ENCODE measurements around the gene TAS2R40.

The TAS2R40 gene

DNA sequence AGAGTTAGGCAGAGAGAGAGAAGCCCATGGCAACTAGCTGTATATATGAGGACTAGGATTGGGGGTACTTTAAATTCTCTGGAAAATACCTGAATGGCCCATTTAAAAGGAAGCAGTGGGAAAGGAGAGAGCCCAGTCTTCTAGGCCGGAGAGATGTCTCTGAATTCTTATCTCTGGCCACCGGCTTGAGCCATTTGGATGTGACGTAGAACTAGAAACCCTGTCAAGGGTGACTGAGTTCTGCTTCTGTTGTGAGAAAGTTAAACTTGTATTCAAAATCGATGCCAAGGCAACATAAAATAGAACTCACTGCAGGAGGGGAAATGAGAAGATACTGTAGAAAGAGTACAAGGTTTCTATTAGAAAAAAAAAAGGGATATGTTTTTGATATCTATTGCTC, 35.1 kb downstream of the TAS2R40 start:
- H2AFZ ChIP-seq (ENCODE audit: low read depth), result no peak overlapping the region

DNA sequence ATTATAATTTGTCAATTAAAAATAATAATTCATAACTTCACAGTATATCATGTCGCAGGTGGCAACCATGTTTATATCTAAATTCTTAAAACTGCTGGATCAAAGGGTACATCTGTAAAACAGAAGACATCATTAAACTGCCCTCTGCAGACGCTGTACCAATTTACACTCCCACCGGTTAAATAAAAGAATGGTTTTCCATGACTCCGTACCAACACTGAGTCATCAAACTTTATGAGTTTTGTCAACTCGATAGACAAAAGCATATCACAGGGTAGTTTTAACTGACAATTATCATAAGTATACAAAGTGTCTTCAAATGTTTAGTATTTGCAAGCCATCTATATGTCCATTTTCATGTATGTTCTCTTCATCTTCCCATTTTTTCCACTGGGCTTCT, 35.7 kb downstream of the TAS2R40 start:
- no peaks in the 10 kb centered on the region for H3K79me2 ChIP-seq (ENCODE audit: insufficient read depth, low read depth)
- H3K4me2 ChIP-seq, result no peak overlapping the region
- no peaks in the 10 kb centered on the region for H3K4me1 ChIP-seq (ENCODE audit: low read depth, poor library complexity, severe bottlenecking)
- no peak overlapping the region for H3K27ac ChIP-seq
- no peak overlapping the region for H3K4me3 ChIP-seq (IDR thresholded peaks at IDR 0.05; ENCODE audit: insufficient read depth, low read depth, low read length)
- H2AFZ ChIP-seq (ENCODE audit: low read depth), result no peak overlapping the region
- H4K20me1 ChIP-seq (ENCODE audit: insufficient read depth), result no peaks in the 10 kb centered on the region
- no peak overlapping the region for H3K9ac ChIP-seq
- no peaks in the 10 kb centered on the region for H3K27me3 ChIP-seq (ENCODE audit: insufficient read depth, low read depth)
- no peaks in the 10 kb centered on the region for H3K36me3 ChIP-seq (ENCODE audit: insufficient read depth)
- TF ChIP-seq, protein P1, sequence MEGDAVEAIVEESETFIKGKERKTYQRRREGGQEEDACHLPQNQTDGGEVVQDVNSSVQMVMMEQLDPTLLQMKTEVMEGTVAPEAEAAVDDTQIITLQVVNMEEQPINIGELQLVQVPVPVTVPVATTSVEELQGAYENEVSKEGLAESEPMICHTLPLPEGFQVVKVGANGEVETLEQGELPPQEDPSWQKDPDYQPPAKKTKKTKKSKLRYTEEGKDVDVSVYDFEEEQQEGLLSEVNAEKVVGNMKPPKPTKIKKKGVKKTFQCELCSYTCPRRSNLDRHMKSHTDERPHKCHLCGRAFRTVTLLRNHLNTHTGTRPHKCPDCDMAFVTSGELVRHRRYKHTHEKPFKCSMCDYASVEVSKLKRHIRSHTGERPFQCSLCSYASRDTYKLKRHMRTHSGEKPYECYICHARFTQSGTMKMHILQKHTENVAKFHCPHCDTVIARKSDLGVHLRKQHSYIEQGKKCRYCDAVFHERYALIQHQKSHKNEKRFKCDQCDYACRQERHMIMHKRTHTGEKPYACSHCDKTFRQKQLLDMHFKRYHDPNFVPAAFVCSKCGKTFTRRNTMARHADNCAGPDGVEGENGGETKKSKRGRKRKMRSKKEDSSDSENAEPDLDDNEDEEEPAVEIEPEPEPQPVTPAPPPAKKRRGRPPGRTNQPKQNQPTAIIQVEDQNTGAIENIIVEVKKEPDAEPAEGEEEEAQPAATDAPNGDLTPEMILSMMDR (conservative IDR thresholded peaks at IDR 0.05; ENCODE audit: low read depth, low read length), result no peak

More for the DNA sequence above, 35.1 kb downstream of the TAS2R40 start:
- H3K4me1 ChIP-seq (ENCODE audit: low read depth, poor library complexity, severe bottlenecking), result no peaks in the 10 kb centered on the region
- H3K79me2 ChIP-seq (ENCODE audit: insufficient read depth, low read depth), result no peaks in the 10 kb centered on the region
- H3K4me2 ChIP-seq, result no peak overlapping the region
- no peaks in the 10 kb centered on the region for H3K27me3 ChIP-seq (ENCODE audit: insufficient read depth, low read depth)
- H3K9ac ChIP-seq, result no peak overlapping the region
- no peak overlapping the region for H3K27ac ChIP-seq
- H4K20me1 ChIP-seq (ENCODE audit: insufficient read depth), result no peaks in the 10 kb centered on the region
- H3K36me3 ChIP-seq (ENCODE audit: insufficient read depth), result no peaks in the 10 kb centered on the region
- TF ChIP-seq, protein P1 (conservative IDR thresholded peaks at IDR 0.05; ENCODE audit: low read depth, low read length), result no peak
- H3K4me3 ChIP-seq (IDR thresholded peaks at IDR 0.05; ENCODE audit: insufficient read depth, low read depth, low read length), result no peak overlapping the region

DNA sequence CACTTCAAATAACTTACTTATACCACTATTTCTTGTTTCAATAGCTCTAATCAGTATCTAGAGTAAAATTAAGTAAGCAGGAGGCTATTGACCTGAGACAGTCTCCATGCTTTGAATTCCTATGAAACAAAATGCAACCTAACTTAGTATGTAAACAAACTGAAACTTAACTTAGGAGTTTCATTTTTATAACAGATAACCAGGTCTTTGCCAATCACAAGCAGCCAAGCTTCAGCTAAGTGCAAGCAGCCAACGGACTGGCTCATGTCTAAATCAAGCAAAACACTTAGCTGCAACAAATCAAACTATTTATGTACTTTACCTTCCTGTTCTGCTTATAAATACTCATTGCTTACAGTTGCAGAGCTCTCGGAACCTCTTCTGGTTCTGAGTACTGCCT, 37.0 kb downstream of the TAS2R40 start:
- H3K9ac ChIP-seq, result no peak overlapping the region
- H3K4me1 ChIP-seq (ENCODE audit: low read depth, poor library complexity, severe bottlenecking), result peaks cover 5% of the 10 kb centered on the region
- no peak overlapping the region for H3K27ac ChIP-seq
- H3K79me2 ChIP-seq (ENCODE audit: insufficient read depth, low read depth), result peaks cover 6% of the 10 kb centered on the region; the same call in 1 of the 2 replicates
- no peak overlapping the region for H3K4me3 ChIP-seq (IDR thresholded peaks at IDR 0.05; ENCODE audit: insufficient read depth, low read depth, low read length)
- TF ChIP-seq, protein P1 (conservative IDR thresholded peaks at IDR 0.05; ENCODE audit: low read depth, low read length), result no peak
- no peaks in the 10 kb centered on the region for H4K20me1 ChIP-seq (ENCODE audit: insufficient read depth)
- H3K4me2 ChIP-seq, result no peak overlapping the region
- H3K27me3 ChIP-seq (ENCODE audit: insufficient read depth, low read depth), result no peaks in the 10 kb centered on the region
- no peaks in the 10 kb centered on the region for H3K36me3 ChIP-seq (ENCODE audit: insufficient read depth)
- no peak overlapping the region for H2AFZ ChIP-seq (ENCODE audit: low read depth)

DNA sequence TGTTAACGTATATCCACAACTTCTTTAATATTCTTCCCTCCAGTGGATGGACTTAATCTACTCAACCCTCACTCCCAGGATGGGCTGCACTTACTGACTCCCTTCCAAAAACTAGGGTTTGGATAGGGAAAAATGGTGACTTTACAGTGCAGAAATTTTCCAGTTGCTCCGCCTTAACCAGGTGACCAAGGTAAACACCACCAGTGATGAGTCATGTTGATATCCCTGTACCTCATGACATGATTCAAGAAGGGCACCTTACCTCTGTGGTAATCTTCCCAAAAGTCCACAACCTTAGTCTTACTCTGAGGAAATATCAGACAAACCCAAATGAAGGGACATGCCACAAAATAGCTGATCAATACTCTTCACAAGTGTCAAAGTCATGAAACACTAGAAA, 37.9 kb downstream of the TAS2R40 start:
- Histone ChIP-seq H3K27ac (no peak overlapping the region), H4K20me1 (ENCODE audit: insufficient read depth) (no peaks in the 10 kb centered on the region), H3K9ac (no peak overlapping the region), H3K4me2 (no peak overlapping the region), H3K4me3 (IDR thresholded peaks at IDR 0.05; ENCODE audit: insufficient read depth, low read depth, low read length) (no peak overlapping the region), H3K27me3 (ENCODE audit: insufficient read depth, low read depth) (no peaks in the 10 kb centered on the region), H3K36me3 (ENCODE audit: insufficient read depth) (no peaks in the 10 kb centered on the region), H3K79me2 (ENCODE audit: insufficient read depth, low read depth) (peaks cover 15% of the 10 kb centered on the region; the same call in 1 of the 2 replicates), H2AFZ (ENCODE audit: low read depth) (no peak overlapping the region), H3K4me1 (ENCODE audit: low read depth, poor library complexity, severe bottlenecking) (peaks cover 12% of the 10 kb centered on the region)
- TF ChIP-seq, protein P1 (conservative IDR thresholded peaks at IDR 0.05; ENCODE audit: low read depth, low read length), result no peak
